Stimulated activated CD8-positive, alpha-beta memory T cell treated with anti-CD3 and anti-CD28 coated beads, Interleukin-2, amount 100 ng/mL, for 48 hours (primary cell): ENCODE results near the gene ALDH5A1.

ENCODE experiments used
- DNase-seq, 2 donors: peaks; one replicate each; pipeline ENCODE4 v3.0.0-alpha.2; 2020; ENCODE audit warnings: low read depth in 2 of 2

Gene ALDH5A1

GRCh38 chr6:24524805-24525204, 30.0 kb downstream of the ALDH5A1 start:
- no peak for DNase-seq

- DNase-seq: no peak
Observed at GRCh38 chr6:24529985-24530384, 35.2 kb downstream of the ALDH5A1 start.

- no peak for DNase-seq
Observed at GRCh38 chr6:24534329-24534728, 39.6 kb downstream of the ALDH5A1 start.

- DNase-seq: no peak
Observed at GRCh38 chr6:24535210-24535609, 40.4 kb downstream of the ALDH5A1 start.

DNA sequence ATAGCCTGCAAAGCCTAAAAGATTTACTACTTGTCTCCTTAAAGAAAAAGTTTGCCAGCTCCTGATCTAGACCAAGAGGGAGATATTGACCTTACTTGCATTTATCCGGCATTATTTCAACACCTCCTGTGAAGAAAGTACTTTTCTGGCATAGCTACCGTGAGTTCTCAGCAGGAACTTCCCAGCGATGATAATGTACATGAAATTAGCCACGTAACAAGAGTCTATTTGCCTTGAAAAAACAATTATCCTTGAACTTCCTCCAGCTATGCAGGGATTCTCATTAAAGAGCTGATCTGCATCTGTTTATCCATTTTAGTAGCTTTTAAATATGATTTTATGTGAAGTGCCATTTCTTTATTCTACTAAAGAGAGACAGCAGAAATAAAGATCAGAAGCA, 41.7 kb downstream of the ALDH5A1 start:
- no peak for DNase-seq

GRCh38 chr6:24537082-24537699, 42.4 kb downstream of the ALDH5A1 start:
- DNase-seq: no peak

DNA sequence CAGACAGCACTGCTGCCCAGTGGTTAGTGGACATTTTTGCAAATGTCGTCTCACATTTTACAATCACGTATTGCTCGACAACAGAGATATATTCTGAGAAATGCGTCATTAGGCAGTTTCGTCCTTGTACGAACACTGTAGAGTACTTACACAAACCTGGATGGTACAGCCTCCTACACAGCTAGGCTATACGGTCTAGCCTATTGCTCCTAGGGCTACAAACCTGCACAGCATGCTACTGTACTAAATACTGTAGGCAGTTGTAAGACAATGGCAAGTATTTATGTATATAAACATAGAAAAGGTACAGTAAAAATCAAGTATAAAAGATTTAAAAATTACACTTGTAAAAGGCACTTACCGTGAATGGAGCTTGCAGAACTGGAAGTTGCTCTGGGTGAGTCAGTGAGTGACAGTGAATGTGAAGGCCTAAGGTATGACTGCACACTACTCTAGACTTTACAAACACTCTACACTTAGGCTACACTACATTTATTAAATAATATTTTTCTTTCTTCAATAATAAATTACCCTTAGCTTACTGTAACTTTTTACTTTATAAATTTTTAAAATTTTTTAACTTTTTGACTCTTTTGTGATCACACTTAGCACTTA, 43.1 kb downstream of the ALDH5A1 start:
- DNase-seq: no peak

GRCh38 chr6:24539416-24539815, 44.6 kb downstream of the ALDH5A1 start:
- DNase-seq: no peak

GRCh38 chr6:24540197-24540596, 45.4 kb downstream of the ALDH5A1 start:
- no peak for DNase-seq

DNA sequence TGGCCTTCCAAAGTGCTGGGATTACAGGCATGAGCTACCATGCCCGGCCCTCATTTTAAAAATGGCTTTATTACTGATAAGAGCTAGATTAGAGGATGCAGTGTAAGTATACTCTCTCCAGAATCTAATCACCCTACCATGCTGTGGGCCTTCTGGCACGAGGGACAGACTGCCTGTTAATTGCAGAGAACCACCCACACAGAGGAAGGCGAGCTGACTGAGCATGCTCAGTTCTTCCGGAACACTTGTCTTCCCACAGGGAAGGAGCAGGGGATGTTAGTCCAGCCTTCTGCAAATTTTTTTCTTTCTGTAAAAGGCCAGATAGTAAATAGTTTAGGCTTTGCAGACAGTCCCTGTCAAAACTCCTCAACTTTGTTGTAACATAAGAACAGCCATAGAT, 48.9 kb downstream of the ALDH5A1 start:
- DNase-seq: no peak

DNA sequence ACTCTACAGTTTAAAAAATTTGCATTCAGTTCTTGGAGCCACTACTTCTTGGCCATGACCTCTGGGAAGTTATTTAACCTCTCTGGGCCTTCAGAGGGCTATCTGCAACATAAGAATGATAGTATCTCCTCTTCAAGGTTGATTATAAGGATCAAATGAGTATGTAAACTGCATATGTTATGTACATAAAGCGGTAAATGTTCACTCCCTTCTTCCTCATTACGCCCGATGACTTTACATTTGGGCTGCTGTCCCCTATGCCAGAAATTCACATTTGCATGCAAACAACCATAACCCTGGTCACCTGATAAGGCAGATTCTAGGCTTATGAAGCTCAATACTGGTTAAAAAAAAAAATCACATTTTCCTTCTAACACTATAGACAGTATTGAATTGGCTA, 50.4 kb downstream of the ALDH5A1 start:
- DNase-seq: no peak

- DNase-seq: no peak
Observed at GRCh38 chr6:24545691-24546090, 50.9 kb downstream of the ALDH5A1 start.

GRCh38 chr6:24546439-24546838, 51.7 kb downstream of the ALDH5A1 start:
- no peak for DNase-seq

- DNase-seq: peak; percentile 8 to 20
Observed at GRCh38 chr6:24547243-24547642, 52.5 kb downstream of the ALDH5A1 start.

DNA sequence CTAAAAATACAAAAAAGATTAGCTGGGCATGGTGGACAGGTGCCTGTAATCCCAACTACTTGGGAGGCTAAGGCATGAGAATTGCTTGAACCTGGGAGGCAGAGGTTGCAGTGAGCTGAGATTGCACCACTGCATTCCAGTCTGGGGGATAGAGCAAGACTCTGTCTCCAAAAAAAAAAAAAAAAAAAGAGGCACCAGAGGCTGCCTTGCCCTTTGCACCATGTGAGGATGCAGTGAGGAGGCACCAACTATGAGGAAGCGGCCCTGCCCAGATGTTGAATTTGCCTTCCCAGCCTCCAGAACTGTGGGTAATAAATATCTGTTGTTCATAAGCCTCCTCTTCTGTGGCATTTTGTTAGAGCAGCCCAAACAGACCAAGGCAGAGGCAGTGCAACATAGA, 54.4 kb downstream of the ALDH5A1 start:
- DNase-seq: no peak

GRCh38 chr6:24549674-24550353, 55.0 kb downstream of the ALDH5A1 start:
- DNase-seq: no peak

DNA sequence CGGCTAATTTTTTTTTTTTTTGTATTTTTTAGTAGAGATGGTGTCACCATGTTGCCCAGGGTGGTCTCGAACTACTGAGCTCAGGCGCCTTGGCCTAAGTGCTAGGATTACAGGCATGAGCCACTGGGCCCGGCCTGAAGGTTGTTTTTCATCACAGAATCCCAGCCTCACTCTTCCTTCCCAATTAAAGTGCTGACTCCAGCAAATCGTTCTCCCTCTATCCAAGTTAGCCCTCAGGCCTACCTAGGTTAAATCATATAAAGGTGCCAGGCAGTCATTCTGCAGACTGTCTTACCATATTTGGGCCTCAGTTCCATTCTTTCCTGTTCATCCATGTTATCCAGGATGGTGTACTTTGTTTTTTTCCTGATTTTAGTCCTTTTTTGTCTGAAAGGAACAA, 56.4 kb downstream of the ALDH5A1 start:
- no peak for DNase-seq

- no peak for DNase-seq
Observed at GRCh38 chr6:24554474-24554873, 59.7 kb downstream of the ALDH5A1 start.

DNA sequence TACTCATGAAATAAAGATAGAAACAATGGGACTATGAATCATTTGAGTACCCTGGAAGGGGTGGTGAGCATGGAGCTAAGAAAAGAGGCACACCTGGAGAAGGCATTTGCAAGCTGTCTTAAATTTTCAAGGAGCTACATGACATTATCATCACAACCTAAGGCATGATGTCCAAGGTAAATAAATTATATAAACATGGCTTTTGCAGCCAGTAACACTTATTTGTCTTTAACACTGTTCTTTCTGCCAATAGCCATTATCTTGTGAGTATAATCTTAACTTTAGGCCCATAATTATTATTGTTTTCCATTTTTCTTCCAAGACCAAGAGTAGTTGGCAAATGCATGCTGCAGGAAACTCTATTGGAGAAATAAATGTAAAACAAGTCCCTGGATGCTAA, 63.7 kb downstream of the ALDH5A1 start:
- DNase-seq: no peak

GRCh38 chr6:24564081-24564480, 69.3 kb downstream of the ALDH5A1 start:
- DNase-seq: no peak

- DNase-seq: no peak
Observed at GRCh38 chr6:24565196-24565595, 70.4 kb downstream of the ALDH5A1 start.

DNA sequence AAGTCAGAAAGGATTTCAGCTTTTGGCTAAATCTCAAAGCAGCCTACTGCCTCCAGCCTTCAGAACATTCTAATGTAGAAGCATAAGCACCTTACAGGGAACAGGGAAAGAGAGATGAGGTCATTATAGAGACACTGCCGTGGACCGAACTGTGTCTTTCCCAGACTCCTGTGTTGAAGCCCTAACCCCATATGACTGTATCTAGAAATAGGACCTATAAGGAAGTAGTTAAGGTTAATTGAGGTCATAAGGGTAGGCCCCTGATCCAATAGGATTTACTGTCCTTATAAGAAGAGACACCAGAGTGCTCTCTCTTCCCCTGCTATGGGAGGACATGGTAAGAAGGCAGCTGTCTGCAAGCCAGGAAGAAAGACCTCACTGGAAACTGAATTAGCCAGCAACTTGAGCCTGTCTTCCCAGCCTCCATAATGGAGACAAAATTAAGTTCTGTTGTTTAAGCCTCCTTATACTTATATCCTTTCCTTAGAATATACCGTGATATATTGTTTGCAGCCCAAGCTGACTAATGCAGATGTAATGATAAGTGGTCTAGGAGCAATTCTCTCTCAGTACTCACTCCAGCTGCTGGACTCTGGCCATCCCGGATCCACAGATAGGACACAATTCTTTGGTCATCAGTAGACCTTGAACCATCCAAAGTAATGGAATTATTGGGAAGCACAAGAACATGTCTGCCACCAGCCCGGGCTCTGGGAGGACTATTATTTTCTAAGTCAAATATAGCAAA, 71.4 kb downstream of the ALDH5A1 start:
- no peak for DNase-seq

- DNase-seq: no peak
Observed at GRCh38 chr6:24568683-24569082, 73.9 kb downstream of the ALDH5A1 start.
